ENCODE measurements around the gene C22orf15.
A peak's percentile ranks its signal among the peaks of the same experiment; 100 is the strongest.

C22orf15 gene

GRCh38 chr22:23783265-23784150 is 20.7 kb downstream of the C22orf15 start:
- no peak for TF ChIP-seq CTCF (conservative IDR thresholded peaks at IDR 0.05; ENCODE audit: low read depth, low read length)
- DNase-seq (ENCODE audit: low read depth), result no peak
- H3K4me3 ChIP-seq (ENCODE audit: low read length), result no peak overlapping the region

- DNase-seq (ENCODE audit: low read depth), result no peak
- TF ChIP-seq CTCF (conservative IDR thresholded peaks at IDR 0.05; ENCODE audit: low read depth, low read length), result no peak
- no peak overlapping the region for H3K4me3 ChIP-seq (ENCODE audit: low read length)
Measured at GRCh38 chr22:23784215-23784732, 21.5 kb downstream of the C22orf15 start.

- TF ChIP-seq CTCF (conservative IDR thresholded peaks at IDR 0.05; ENCODE audit: low read depth, low read length), result no peak
- H3K4me3 ChIP-seq (ENCODE audit: low read length), result peak overlapping the region; percentile 41
- DNase-seq (ENCODE audit: low read depth), result no peak
Measured at GRCh38 chr22:23786261-23786710, 23.5 kb downstream of the C22orf15 start.

GRCh38 chr22:23786752-23787599 is 24.2 kb downstream of the C22orf15 start, which contains the start of gene SMARCB1:
SMARCB1 (plus strand) TSS chr22:23786966; CDS start chr22:23787170, 204 bp downstream.
- TF ChIP-seq CTCF (conservative IDR thresholded peaks at IDR 0.05; ENCODE audit: low read depth, low read length), result no peak
- DNase-seq (ENCODE audit: low read depth), result peak; percentile 51
- H3K4me3 ChIP-seq (ENCODE audit: low read length), result peak within 1 kb of the TSS; percentile 60

GRCh38 chr22:23787600-23787896 is 24.8 kb downstream of the C22orf15 start:
- no peak for DNase-seq (ENCODE audit: low read depth)
- H3K4me3 ChIP-seq (ENCODE audit: low read length), result peak overlapping the region; percentile 60
- TF ChIP-seq CTCF (conservative IDR thresholded peaks at IDR 0.05; ENCODE audit: low read depth, low read length), result no peak

GRCh38 chr22:23787910-23788309 is 25.1 kb downstream of the C22orf15 start:
- H3K4me3 ChIP-seq (ENCODE audit: low read length), result peak overlapping the region; percentile 60
- TF ChIP-seq CTCF (conservative IDR thresholded peaks at IDR 0.05; ENCODE audit: low read depth, low read length), result no peak
- DNase-seq (ENCODE audit: low read depth), result no peak

Data from retinal pigment epithelial cell (primary cell).